HepG2 (cell line): ENCODE measurements around the gene PSAP. TPM values are rescaled to one million over a fixed set of nuclear protein-coding genes. Genes with fewer than 3 reads are reported as not detected.

ENCODE experiments used
- ATAC-seq: fragments of 200-7000 bp; cut with Tn5 transposase; 3 replicates; pipeline ENCODE4 v1.9.1; 2020; ENCODE audit warnings: mild to moderate bottlenecking, moderate library complexity
- BruUV-seq: library from RNA; stranded (reverse); fragments of 400-500 nt; replicated peaks from 2 replicates; lab custom pipeline; 2021; lab: Mats Ljungman, UMichigan
- CTCF ChIA-PET: fragments of 300-600 bp; formaldehyde crosslinking; extraction: SDS; loops from one replicate; lab custom pipeline; 2021; ENCODE audit warnings: low total read pairs, inconsistent platforms, low intra/inter-chr PET ratio; lab: Yijun Ruan, JAX
- POLR2A ChIA-PET: fragments of 350-600 bp; sonication (Branson Sonifier 250); formaldehyde crosslinking; loops from one replicate; lab custom pipeline; 2020; ENCODE audit warnings: antibody characterized with exemption, inconsistent platforms; lab: Yijun Ruan, JAX
- DNase-seq: peaks from one replicate; pipeline ENCODE4 v3.0.0-alpha.2; 2015; ENCODE audit warnings: low spot score
- FAIRE-seq: peaks from 3 replicates; lab custom pipeline; 2011; peaks lifted over from hg19 to GRCh38; lab: Jason Lieb, UNC
- H2AFZ ChIP-seq: one replicate; pipeline ENCODE4 v1.6.1; 2011; ENCODE audit warnings: low read length, inconsistent platforms
- H3K27ac ChIP-seq: fragments of 300-600 bp; 3 replicates; pipeline ENCODE4 v1.8.0; 2011; ENCODE audit warnings: mixed run types, mild to moderate bottlenecking, mixed read lengths, low read length, inconsistent platforms; ENCODE audit not compliant: insufficient read depth; ENCODE audit errors: extremely low read length
- H3K27me3 ChIP-seq, 2 experiments: fragments of 200-600 bp in 1 of 2; 2 replicates in 1 of 2; 3 replicates in 1 of 2; pipeline versions ENCODE4 v1.6.0 to v1.8.0; 2011; ENCODE audit warnings: low read length in 2 of 2, mild to moderate bottlenecking in 2 of 2, moderate library complexity in 2 of 2, inconsistent platforms in 1 of 2; ENCODE audit not compliant: insufficient read depth in 2 of 2, control insufficient read depth in 1 of 2
- H3K36me3 ChIP-seq, 2 experiments: fragments of 200-600 bp in 1 of 2; replicated peaks in 1 of 2; 2 replicates in 1 of 2; 3 replicates in 1 of 2; pipeline versions ENCODE4 v1.5.1 to v1.8.0; 2011; ENCODE audit warnings: low read length in 2 of 2, inconsistent platforms in 1 of 2; ENCODE audit not compliant: insufficient read depth in 2 of 2, control insufficient read depth in 1 of 2
- H3K4me1 ChIP-seq: 2 replicates; pipeline ENCODE4 v1.5.1; 2012; ENCODE audit warnings: low read length, inconsistent platforms; ENCODE audit not compliant: insufficient read depth
- H3K4me2 ChIP-seq: 2 replicates; pipeline ENCODE4 v1.6.0; 2011; ENCODE audit warnings: low read depth, low read length, inconsistent platforms
- H3K4me3 ChIP-seq, 3 experiments: fragments of 200-600 bp in 1 of 3; sonication (generic), shearing (Covaris generic) in 1 of 3; replicated peaks in 1 of 3; 2 replicates each; pipeline ENCODE4 v1.5.1; 2011 to 2016; ENCODE audit warnings: low read length in 3 of 3, inconsistent platforms in 2 of 3, low read depth in 2 of 3, mild to moderate bottlenecking in 2 of 3, control low read depth in 1 of 3, mixed read lengths in 1 of 3; ENCODE audit not compliant: insufficient read depth in 1 of 3
- H3K79me2 ChIP-seq: one replicate; pipeline ENCODE4 v1.6.1; 2011; ENCODE audit warnings: low read length, inconsistent platforms; ENCODE audit not compliant: insufficient read depth
- H3K9ac ChIP-seq: 2 replicates; pipeline ENCODE4 v1.6.0; 2011; ENCODE audit warnings: mild to moderate bottlenecking, low read depth, low read length, inconsistent platforms; ENCODE audit not compliant: insufficient read depth
- H3K9me3 ChIP-seq: 2 replicates; pipeline ENCODE4 v1.5.1; 2012; ENCODE audit warnings: mild to moderate bottlenecking, low read length
- H4K20me1 ChIP-seq: 2 replicates; pipeline ENCODE4 v1.6.0; 2011; ENCODE audit warnings: inconsistent platforms, mild to moderate bottlenecking, low read length, moderate library complexity; ENCODE audit not compliant: insufficient read depth
- PHB2 ChIP-seq: fragments of 450-650 bp; IDR thresholded peaks from 2 replicates; pipeline ENCODE4 v1.6.1; 2018; ENCODE audit not compliant: partially characterized antibody
- SMAD1 ChIP-seq: sonication (generic); formaldehyde crosslinking; IDR thresholded peaks from 2 replicates; pipeline ENCODE4 v1.4.0; 2020; ENCODE audit warnings: missing genetic modification reagents, low read depth, mild to moderate bottlenecking, borderline replicate concordance
- WGBS: methylation state at CpG from one replicate; pipeline ENCODE4 v1.1.6; 2017; ENCODE audit warnings: low lambda C conversion rate; 5-methylcytosine and 5-hydroxymethylcytosine counted together
- in situ Hi-C: cut with HindIII; loops from 2 replicates; pipeline ENCODE4 v1.10.0; 2017; ENCODE audit warnings: low pct_unique_long_range_greater_than_20kb; ENCODE audit not compliant: extremely low pct_ligation_motif_present
- intact Hi-C: fragments of 100-400 bp; cut with micrococcal nuclease; formaldehyde crosslinking; loops from one replicate; pipeline ENCODE4 v1.10.0; 2022; ENCODE audit not compliant: unreplicated experiment
- polyA plus RNA-seq, 8 experiments: library from polyadenylated mRNA; depleted of rRNA in 3 of 8; stranded (reverse) in 7 of 8; unstranded in 1 of 8; fragments of >200 nt; fragmentation: Illumina TruSeq in 4 of 8; extraction: Trizol in 4 of 8; gene quantifications; 2 replicates each; pipeline versions ENCODE4 v1.2.1 to v1.2.3, GENCODE V29; 2011 to 2016; ENCODE audit warnings: low read depth in 4 of 8, missing spikeins in 1 of 8, mixed read lengths in 1 of 8; ENCODE audit not compliant: insufficient read depth in 1 of 8
- total RNA-seq, 5 experiments: library from RNA; depleted of rRNA; stranded (reverse); fragments of >200 nt; fragmentation: Illumina TruSeq; extraction: Trizol; gene quantifications; 2 replicates each; pipeline ENCODE4 v1.2.3, GENCODE V29; 2016; ENCODE audit warnings: low read depth in 1 of 5
- TF ChIP-seq, protein P1 (sequence below), 2 experiments: sonication (generic) in 1 of 2; formaldehyde crosslinking in 1 of 2; IDR thresholded peaks; 2 replicates each; pipeline versions ENCODE4 v1.4.0 to v1.6.1; 2016 to 2020; ENCODE audit warnings: borderline replicate concordance in 1 of 2, low read depth in 1 of 2, mild to moderate bottlenecking in 1 of 2, missing genetic modification reagents in 1 of 2
- TF ChIP-seq, protein P2 (sequence below): fragments of 450-650 bp; IDR thresholded peaks from 2 replicates; pipeline ENCODE4 v1.6.1; 2016

PSAP gene
- total and polyA plus RNA-seq, 2 of the 13 experiments (the other 11 are each of a cell fraction or from before 2014, with no cell fraction given) = 323 to 643 TPM

DNA sequence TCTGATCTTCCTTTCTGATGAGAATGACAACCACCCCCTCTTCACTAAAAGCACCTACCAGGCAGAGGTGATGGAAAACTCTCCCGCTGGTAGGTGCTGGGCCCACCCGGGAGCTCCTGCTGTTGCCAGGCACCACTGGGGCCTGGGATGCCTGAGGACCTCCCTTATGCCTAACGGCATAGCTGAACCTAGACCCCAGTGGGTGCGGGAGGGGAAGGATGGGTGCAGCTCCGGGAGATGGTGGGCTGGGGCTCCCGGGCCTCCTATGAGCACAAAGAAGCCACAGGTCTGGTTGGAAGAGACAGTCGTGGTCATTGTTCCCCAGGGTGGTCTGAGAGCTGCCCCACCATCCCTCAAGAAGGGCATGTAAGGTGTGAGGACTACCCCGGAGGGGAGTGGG, 62.1 kb downstream of the PSAP start (continued):
- TF ChIP-seq, protein P1, sequence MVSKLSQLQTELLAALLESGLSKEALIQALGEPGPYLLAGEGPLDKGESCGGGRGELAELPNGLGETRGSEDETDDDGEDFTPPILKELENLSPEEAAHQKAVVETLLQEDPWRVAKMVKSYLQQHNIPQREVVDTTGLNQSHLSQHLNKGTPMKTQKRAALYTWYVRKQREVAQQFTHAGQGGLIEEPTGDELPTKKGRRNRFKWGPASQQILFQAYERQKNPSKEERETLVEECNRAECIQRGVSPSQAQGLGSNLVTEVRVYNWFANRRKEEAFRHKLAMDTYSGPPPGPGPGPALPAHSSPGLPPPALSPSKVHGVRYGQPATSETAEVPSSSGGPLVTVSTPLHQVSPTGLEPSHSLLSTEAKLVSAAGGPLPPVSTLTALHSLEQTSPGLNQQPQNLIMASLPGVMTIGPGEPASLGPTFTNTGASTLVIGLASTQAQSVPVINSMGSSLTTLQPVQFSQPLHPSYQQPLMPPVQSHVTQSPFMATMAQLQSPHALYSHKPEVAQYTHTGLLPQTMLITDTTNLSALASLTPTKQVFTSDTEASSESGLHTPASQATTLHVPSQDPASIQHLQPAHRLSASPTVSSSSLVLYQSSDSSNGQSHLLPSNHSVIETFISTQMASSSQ (IDR thresholded peaks at IDR 0.05; ENCODE audit: low read depth) = no peak
- TF ChIP-seq, protein P1 (CRISPR knock-in tag; IDR thresholded peaks at IDR 0.05; ENCODE audit: borderline replicate concordance) = no peak

DNA sequence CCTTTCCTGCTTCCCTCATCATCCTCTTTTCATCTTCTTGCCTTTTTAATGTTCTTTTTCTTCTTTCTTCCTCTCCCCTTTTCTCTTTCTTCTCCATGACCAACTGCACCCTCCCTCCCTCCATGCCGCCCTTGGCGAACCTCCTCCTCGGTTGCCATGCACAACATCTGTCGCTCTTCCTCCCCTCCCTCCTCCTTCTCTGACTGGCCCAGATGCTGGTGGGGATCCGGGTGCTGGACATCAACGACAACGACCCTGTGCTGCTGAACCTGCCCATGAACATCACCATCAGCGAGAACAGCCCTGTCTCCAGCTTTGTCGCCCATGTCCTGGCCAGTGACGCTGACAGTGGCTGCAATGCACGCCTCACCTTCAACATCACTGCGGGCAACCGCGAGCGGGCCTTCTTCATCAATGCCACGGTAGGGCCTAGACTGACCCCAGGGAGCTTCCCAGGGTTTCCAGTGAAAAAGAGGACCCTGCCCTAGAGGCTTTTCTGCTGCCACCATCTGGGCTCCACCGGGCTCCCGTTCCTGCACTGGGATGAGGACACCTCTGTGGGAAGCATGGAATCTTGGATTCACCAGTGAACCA, 66.3 kb downstream of the PSAP start:
- TF ChIP-seq SMAD1 (CRISPR knock-in tag) (no peak), PHB2 (no peak)
- TF ChIP-seq, protein P2, sequence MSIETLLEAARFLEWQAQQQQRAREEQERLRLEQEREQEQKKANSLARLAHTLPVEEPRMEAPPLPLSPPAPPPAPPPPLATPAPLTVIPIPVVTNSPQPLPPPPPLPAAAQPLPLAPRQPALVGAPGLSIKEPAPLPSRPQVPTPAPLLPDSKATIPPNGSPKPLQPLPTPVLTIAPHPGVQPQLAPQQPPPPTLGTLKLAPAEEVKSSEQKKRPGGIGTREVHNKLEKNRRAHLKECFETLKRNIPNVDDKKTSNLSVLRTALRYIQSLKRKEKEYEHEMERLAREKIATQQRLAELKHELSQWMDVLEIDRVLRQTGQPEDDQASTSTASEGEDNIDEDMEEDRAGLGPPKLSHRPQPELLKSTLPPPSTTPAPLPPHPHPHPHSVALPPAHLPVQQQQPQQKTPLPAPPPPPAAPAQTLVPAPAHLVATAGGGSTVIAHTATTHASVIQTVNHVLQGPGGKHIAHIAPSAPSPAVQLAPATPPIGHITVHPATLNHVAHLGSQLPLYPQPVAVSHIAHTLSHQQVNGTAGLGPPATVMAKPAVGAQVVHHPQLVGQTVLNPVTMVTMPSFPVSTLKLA = no peak
- Histone ChIP-seq H3K27me3 (peaks cover 2 to 69% of the 10 kb centered on the region in 2 experiments; a peak in 3 of 5 replicates), H3K36me3 (no peaks in the 10 kb centered on the region), H3K9me3 (no peaks in the 10 kb centered on the region), H2AFZ (no peak overlapping the region), H3K4me2 (no peak overlapping the region), H3K27ac (no peak overlapping the region), H3K4me3 (no peak overlapping the region), H4K20me1 (no peaks in the 10 kb centered on the region), H3K79me2 (no peaks in the 10 kb centered on the region), H3K9ac (no peak overlapping the region), H3K4me1 (no peaks in the 10 kb centered on the region)
- in situ Hi-C loops = no loop called here
- intact Hi-C loops = no loop called here
- no TSS peak for BruUV-seq
- DNase-seq = no peak
- ChIA-PET CTCF (no interaction called here), POLR2A (no interaction called here)
- FAIRE-seq = no peak
- 23% methylated on average over 16 of the region's 18 CpGs for WGBS
- ATAC-seq = no peak
